GM18507 (cell line): ENCODE results near the gene WDR86.

ENCODE experiments used
- DNase-seq: peaks from one replicate; pipeline ENCODE4 v3.0.0; 2011; ENCODE audit warnings: low read depth; ENCODE audit not compliant: insufficient read length; ENCODE audit errors: extremely low spot score
- FAIRE-seq: peaks from 2 replicates; lab custom pipeline; 2011; peaks lifted over from hg19 to GRCh38; lab: Jason Lieb, UNC

The WDR86 gene

GRCh38 chr7:151339651-151340382 is 70.0 kb downstream of the WDR86 start:
- FAIRE-seq = peak; percentile 90
- peak; percentile 32 for DNase-seq

DNA sequence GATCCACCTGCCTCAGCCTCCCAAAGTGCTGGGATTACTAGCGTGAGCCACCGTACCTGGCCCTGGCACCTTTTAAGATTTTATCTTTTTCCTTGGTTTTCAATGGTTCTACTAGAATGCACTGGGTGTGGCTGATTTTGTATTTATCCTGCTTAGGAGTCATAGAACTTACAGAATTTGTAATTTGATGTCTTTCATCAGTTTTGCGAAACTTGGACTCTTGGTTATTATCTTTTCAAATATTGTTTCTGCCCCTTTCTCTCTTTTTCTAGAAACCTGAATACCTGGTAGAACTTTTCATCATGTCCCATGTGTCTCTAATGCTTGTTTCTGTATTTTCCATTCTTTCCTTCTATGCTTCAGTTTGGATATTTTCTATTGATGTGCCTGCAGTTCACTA is 71.0 kb downstream of the WDR86 start:
- no peak for FAIRE-seq
- no peak for DNase-seq

DNA sequence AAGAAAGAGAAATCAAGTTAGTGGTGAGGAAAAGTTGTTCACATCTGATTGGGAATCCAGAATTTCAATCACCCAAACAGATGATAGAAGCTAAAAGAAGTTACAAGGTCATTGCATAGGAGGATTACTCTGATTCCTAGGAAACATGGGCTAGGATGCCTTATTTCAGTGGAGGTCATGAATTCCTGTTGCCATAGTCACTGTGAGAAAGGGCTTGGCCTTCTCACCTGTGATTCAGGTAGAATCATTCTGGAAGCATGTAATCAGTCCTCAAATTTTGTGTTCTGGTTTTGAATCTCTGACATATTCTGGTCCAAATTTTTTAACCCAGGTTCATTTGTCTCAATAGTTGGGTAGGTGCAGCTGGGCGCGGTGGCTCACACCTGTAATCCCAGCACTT is 72.5 kb downstream of the WDR86 start:
- no peak for FAIRE-seq
- DNase-seq = no peak

GRCh38 chr7:151336027-151336708 is 73.7 kb downstream of the WDR86 start:
- DNase-seq = no peak
- FAIRE-seq = no peak

DNA sequence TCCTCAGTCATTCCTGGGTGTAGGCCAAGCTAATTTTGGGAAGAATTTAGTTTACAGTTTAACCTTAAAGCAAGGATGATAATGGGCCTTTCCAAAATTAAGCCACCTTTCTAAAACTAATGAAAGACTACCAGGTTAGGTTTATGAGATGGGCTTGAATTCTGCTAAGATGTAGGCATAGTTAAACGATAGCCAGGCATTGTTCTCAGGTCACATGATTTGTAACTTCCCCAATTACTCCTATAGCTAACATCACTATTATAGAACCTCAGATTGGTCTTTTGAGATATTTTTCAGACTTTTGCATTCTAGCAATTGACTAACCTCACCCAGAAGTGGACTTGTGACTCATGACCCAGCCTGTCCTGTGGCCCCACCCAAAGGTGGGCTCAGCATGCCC is 75.2 kb downstream of the WDR86 start:
- FAIRE-seq = no peak

More for the DNA sequence above, 75.2 kb downstream of the WDR86 start:
- DNase-seq = no peak
